Erythroblast (primary cell): Measurements from ENCODE around the gene R3HDM1.

ENCODE experiments used
- GATA1 ChIP-seq: IDR thresholded peaks from 2 replicates; pipeline ENCODE4 v1.6.1; 2011; ENCODE audit warnings: low read depth, mild to moderate bottlenecking, control low read depth, low read length, moderate library complexity
- POLR2A ChIP-seq: IDR thresholded peaks from 2 replicates; pipeline ENCODE4 v1.6.1; 2011; ENCODE audit warnings: mild to moderate bottlenecking, low read length

- TF ChIP-seq POLR2A (no peak), GATA1 (no peak)
Measured at GRCh38 chr2:135635212-135635835, 104.0 kb downstream of the R3HDM1 start.
